Measurements from ENCODE around the gene PYGO2.
"Not testable (repeated sequence)": the region's sequence is repeated elsewhere in the genome, so short reads cannot be mapped to it uniquely, and the experiment has no call there.

The PYGO2 gene

GRCh38 chr1:154999571-155000410 is 38.2 kb upstream of the PYGO2 start:
- DNase-seq: peak; percentile 60 to 71

GRCh38 chr1:154998818-154999570 is 37.4 kb upstream of the PYGO2 start:
- peak; percentile 60 to 74 for DNase-seq

GRCh38 chr1:154998201-154998780 is 36.7 kb upstream of the PYGO2 start:
- DNase-seq: no peak

GRCh38 chr1:154996966-154997701 is 35.6 kb upstream of the PYGO2 start:
- no peak for DNase-seq

- DNase-seq: not testable (repeated sequence)
Observed at GRCh38 chr1:154995301-154995983, 33.9 kb upstream of the PYGO2 start.

- no peak for DNase-seq
Observed at GRCh38 chr1:154994591-154994990, 33.0 kb upstream of the PYGO2 start.

GRCh38 chr1:154994269-154994587 is 32.6 kb upstream of the PYGO2 start:
- DNase-seq: no peak

GRCh38 chr1:154993572-154994268 is 32.1 kb upstream of the PYGO2 start, which contains the start of gene LENEP:
Gene LENEP, plus strand, starts transcription at chr1:154993586. Its CDS starts 22 bp downstream, at chr1:154993608.
- DNase-seq: no peak

GRCh38 chr1:154992721-154993571 is 31.4 kb upstream of the PYGO2 start:
- DNase-seq: no peak

GRCh38 chr1:154990276-154990675 is 28.7 kb upstream of the PYGO2 start:
- no peak for DNase-seq

GRCh38 chr1:154989195-154989860 is 27.7 kb upstream of the PYGO2 start:
- no peak for DNase-seq

- no peak for DNase-seq
Observed at GRCh38 chr1:154988058-154988954, 26.7 kb upstream of the PYGO2 start.

- no peak for DNase-seq
Observed at GRCh38 chr1:154987326-154987725, 25.7 kb upstream of the PYGO2 start.

GRCh38 chr1:154986736-154987135 is 25.2 kb upstream of the PYGO2 start:
- DNase-seq: not testable (repeated sequence)

GRCh38 chr1:154983776-154984466 is 22.3 kb upstream of the PYGO2 start:
- no peak for DNase-seq

- peak; percentile 98 to 99 for DNase-seq
Observed at GRCh38 chr1:154982897-154983648, 21.5 kb upstream of the PYGO2 start, which contains the start of gene FLAD1. Gene FLAD1, plus strand, starts transcription at chr1:154983344. Its CDS starts 351 bp downstream, at chr1:154983695.

- DNase-seq: no peak
Observed at GRCh38 chr1:154982341-154982740, 20.8 kb upstream of the PYGO2 start.

- no peak for DNase-seq
Observed at GRCh38 chr1:154978360-154978759, 16.8 kb upstream of the PYGO2 start.
